CD14-positive monocyte (primary cell): Measurements from ENCODE around the gene TBC1D16. TPM values are rescaled to one million over a fixed set of nuclear protein-coding genes. Genes with fewer than 3 reads are reported as not detected.

Experiments
- DNase-seq, 3 donors: peaks; one replicate each; pipeline ENCODE4 v3.0.0-alpha.2; 2011 to 2022
- H2AFZ ChIP-seq: 2 replicates; pipeline ENCODE4 v1.6.0; 2012; ENCODE audit warnings: mild to moderate bottlenecking, low read depth, low read length, inconsistent platforms; ENCODE audit not compliant: insufficient read depth, poor library complexity, severe bottlenecking
- H3K27ac ChIP-seq, 2 donors: 1 replicate in 1 of 2; 2 replicates in 1 of 2; pipeline ENCODE4 v1.5.1; 2012 to 2013; ENCODE audit warnings: low read length in 2 of 2, control low read depth in 1 of 2, inconsistent platforms in 1 of 2, low read depth in 1 of 2, mild to moderate bottlenecking in 1 of 2
- H3K27me3 ChIP-seq, 2 donors: one replicate each; pipeline versions ENCODE4 v1.6.0 to v1.6.1; 2011 to 2013; ENCODE audit warnings: low read length in 2 of 2; ENCODE audit not compliant: control insufficient read depth in 2 of 2, insufficient read depth in 2 of 2
- H3K36me3 ChIP-seq, 2 donors: replicated peaks in 1 of 2; 1 replicate in 1 of 2; 2 replicates in 1 of 2; pipeline versions ENCODE4 v1.5.1 to v1.6.1; 2012 to 2013; ENCODE audit warnings: low read length in 2 of 2, control low read depth in 1 of 2, inconsistent platforms in 1 of 2, mild to moderate bottlenecking in 1 of 2; ENCODE audit not compliant: insufficient read depth in 2 of 2, control insufficient read depth in 1 of 2
- H3K4me1 ChIP-seq, 2 donors: 1 replicate in 1 of 2; 2 replicates in 1 of 2; pipeline versions ENCODE4 v1.5.1 to v1.6.1; 2012 to 2013; ENCODE audit warnings: low read length in 2 of 2, control low read depth in 1 of 2, inconsistent platforms in 1 of 2, mild to moderate bottlenecking in 1 of 2, moderate library complexity in 1 of 2; ENCODE audit not compliant: insufficient read depth in 2 of 2, control insufficient read depth in 1 of 2
- H3K4me2 ChIP-seq: replicated peaks from 2 replicates; pipeline ENCODE3; 2012; ENCODE audit warnings: low read length, moderate library complexity, mild to moderate bottlenecking; ENCODE audit not compliant: poor library complexity, severe bottlenecking; ENCODE audit errors: extremely low read depth
- H3K4me3 ChIP-seq, 3 experiments: fragments of 200-600 bp in 1 of 3; sonication (generic) in 1 of 3; replicated peaks in 1 of 3; 1 replicate in 2 of 3; 2 replicates in 1 of 3; pipeline ENCODE4 v1.5.1; 2011 to 2013; ENCODE audit warnings: low read length in 3 of 3, mild to moderate bottlenecking in 3 of 3, control low read depth in 2 of 3, low read depth in 2 of 3, inconsistent platforms in 1 of 3, moderate library complexity in 1 of 3
- H3K79me2 ChIP-seq: 2 replicates; pipeline ENCODE4 v1.6.0; 2012; ENCODE audit warnings: mild to moderate bottlenecking, control low read depth, inconsistent platforms, low read length, moderate library complexity; ENCODE audit not compliant: insufficient read depth
- H3K9ac ChIP-seq: 2 replicates; pipeline ENCODE4 v1.6.0; 2017; ENCODE audit warnings: low read length, mild to moderate bottlenecking; ENCODE audit not compliant: insufficient read depth, poor library complexity, severe bottlenecking
- H3K9me3 ChIP-seq, 2 donors: replicated peaks in 1 of 2; 1 replicate in 1 of 2; 2 replicates in 1 of 2; pipeline versions ENCODE4 v1.5.1 to v1.6.1; 2012 to 2013; ENCODE audit warnings: low read length in 2 of 2, control low read depth in 1 of 2; ENCODE audit not compliant: control insufficient read depth in 1 of 2, insufficient read depth in 1 of 2
- H4K20me1 ChIP-seq: 2 replicates; pipeline ENCODE4 v1.6.0; 2012; ENCODE audit warnings: mild to moderate bottlenecking, low read length, control low read depth, moderate library complexity; ENCODE audit not compliant: insufficient read depth
- H3K27ac Mint-ChIP-seq, 7 donors: one replicate each; pipeline ENCODE4 v1.8.0; 2020; ENCODE audit warnings: mild to moderate bottlenecking in 7 of 7, mixed read lengths in 7 of 7, moderate library complexity in 6 of 7, inconsistent platforms in 2 of 7
- H3K27me3 Mint-ChIP-seq, 3 donors: one replicate each; pipeline ENCODE4 v1.8.0; 2021 to 2022; ENCODE audit warnings: low read depth in 3 of 3, mild to moderate bottlenecking in 3 of 3, mixed read lengths in 3 of 3, moderate library complexity in 3 of 3, inconsistent platforms in 1 of 3
- H3K36me3 Mint-ChIP-seq, 2 donors: one replicate each; pipeline ENCODE4 v1.8.0; 2020; ENCODE audit warnings: mixed read lengths in 2 of 2, inconsistent platforms in 1 of 2, mild to moderate bottlenecking in 1 of 2
- H3K4me1 Mint-ChIP-seq: one replicate; pipeline ENCODE4 v1.8.0; 2020; ENCODE audit warnings: mild to moderate bottlenecking, mixed read lengths
- H3K4me3 Mint-ChIP-seq, 2 donors: one replicate each; pipeline ENCODE4 v1.8.0; 2020; ENCODE audit warnings: mild to moderate bottlenecking in 2 of 2, mixed read lengths in 2 of 2, moderate library complexity in 1 of 2
- H3K9me3 Mint-ChIP-seq, 7 donors: one replicate each; pipeline ENCODE4 v1.8.0; 2020 to 2022; ENCODE audit warnings: mixed read lengths in 7 of 7, mild to moderate bottlenecking in 6 of 7, moderate library complexity in 6 of 7, inconsistent platforms in 2 of 7
- WGBS: methylation state at CpG from one replicate; pipeline ENCODE4 v1.1.5; 2013; ENCODE audit warnings: missing lambda C conversion rate; ENCODE audit not compliant: insufficient coverage; 5-methylcytosine and 5-hydroxymethylcytosine counted together
- intact Hi-C, 2 donors: fragments of 100-400 bp; cut with micrococcal nuclease; formaldehyde crosslinking; loops; one replicate each; pipeline versions ENCODE4 v1.15.0 to v1.15.1; 2023
- polyA plus RNA-seq, 3 donors: library from polyadenylated mRNA; depleted of rRNA in 1 of 3; unstranded in 2 of 3; stranded (reverse) in 1 of 3; fragments of 300-500 nt in 2 of 3; fragments of >200 nt in 1 of 3; fragmentation: Illumina TruSeq in 2 of 3; gene quantifications; 1 replicate in 2 of 3; 2 replicates in 1 of 3; pipeline ENCODE4 v1.2.3, GENCODE V29; 2012 to 2021
- TF ChIP-seq, protein P1 (sequence below): fragments of 200-600 bp; IDR thresholded peaks from one replicate; pipeline ENCODE4 v1.8.0; 2022; ENCODE audit warnings: antibody characterized with exemption, mild to moderate bottlenecking

TBC1D16 gene
- polyA plus RNA-seq, 3 donors, result 0.11 to 0.53 (median 0.27) TPM

GRCh38 chr17:80002070-80002641 lies 33.5 kb downstream of the TBC1D16 start:
- Mint-ChIP-seq H3K27me3 (peaks cover 2 to 9% (median 3%) of the 10 kb centered on the region in 3 donors), H3K27ac (no peak overlapping the region), H3K4me1 (peaks cover 18% of the 10 kb centered on the region), H3K9me3 (peaks cover 0 to 5% (median 0%) of the 10 kb centered on the region in 7 donors), H3K4me3 (no peak overlapping the region), H3K36me3 (peaks cover 0 to 3% of the 10 kb centered on the region in 2 donors)
- intact Hi-C loops, result no loop called here
- Histone ChIP-seq H3K79me2 (no peaks in the 10 kb centered on the region), H2AFZ (no peak overlapping the region), H3K9me3 (peaks cover 0 to 3% of the 10 kb centered on the region in 2 donors), H3K4me1 (peaks cover 19 to 23% of the 10 kb centered on the region in 2 donors), H3K27ac (no peak overlapping the region), H3K4me2 (no peak overlapping the region), H3K4me3 (no peak overlapping the region), H3K36me3 (no peaks in the 10 kb centered on the region), H3K27me3 (no peaks in the 10 kb centered on the region), H4K20me1 (no peaks in the 10 kb centered on the region), H3K9ac (no peak overlapping the region)
- no peak for DNase-seq
- 97% methylated on average over 12 of the region's 26 CpGs for WGBS
- TF ChIP-seq, protein P1, sequence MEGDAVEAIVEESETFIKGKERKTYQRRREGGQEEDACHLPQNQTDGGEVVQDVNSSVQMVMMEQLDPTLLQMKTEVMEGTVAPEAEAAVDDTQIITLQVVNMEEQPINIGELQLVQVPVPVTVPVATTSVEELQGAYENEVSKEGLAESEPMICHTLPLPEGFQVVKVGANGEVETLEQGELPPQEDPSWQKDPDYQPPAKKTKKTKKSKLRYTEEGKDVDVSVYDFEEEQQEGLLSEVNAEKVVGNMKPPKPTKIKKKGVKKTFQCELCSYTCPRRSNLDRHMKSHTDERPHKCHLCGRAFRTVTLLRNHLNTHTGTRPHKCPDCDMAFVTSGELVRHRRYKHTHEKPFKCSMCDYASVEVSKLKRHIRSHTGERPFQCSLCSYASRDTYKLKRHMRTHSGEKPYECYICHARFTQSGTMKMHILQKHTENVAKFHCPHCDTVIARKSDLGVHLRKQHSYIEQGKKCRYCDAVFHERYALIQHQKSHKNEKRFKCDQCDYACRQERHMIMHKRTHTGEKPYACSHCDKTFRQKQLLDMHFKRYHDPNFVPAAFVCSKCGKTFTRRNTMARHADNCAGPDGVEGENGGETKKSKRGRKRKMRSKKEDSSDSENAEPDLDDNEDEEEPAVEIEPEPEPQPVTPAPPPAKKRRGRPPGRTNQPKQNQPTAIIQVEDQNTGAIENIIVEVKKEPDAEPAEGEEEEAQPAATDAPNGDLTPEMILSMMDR, result no peak

- Histone ChIP-seq H2AFZ (no peak overlapping the region), H3K4me2 (no peak overlapping the region), H3K9ac (no peak overlapping the region), H3K4me1 (peaks cover 29 to 32% of the 10 kb centered on the region in 2 donors), H3K36me3 (no peaks in the 10 kb centered on the region), H3K9me3 (peaks cover 0 to 3% of the 10 kb centered on the region in 2 donors), H3K4me3 (no peak overlapping the region), H3K27me3 (no peaks in the 10 kb centered on the region), H4K20me1 (no peaks in the 10 kb centered on the region), H3K27ac (no peak overlapping the region), H3K79me2 (no peaks in the 10 kb centered on the region)
- Mint-ChIP-seq H3K4me1 (peaks cover 27% of the 10 kb centered on the region), H3K27me3 (peaks cover 1 to 9% (median 2%) of the 10 kb centered on the region in 3 donors), H3K27ac (no peak overlapping the region), H3K9me3 (peaks cover 0 to 5% (median 0%) of the 10 kb centered on the region in 7 donors), H3K36me3 (peaks cover 0 to 3% of the 10 kb centered on the region in 2 donors), H3K4me3 (no peak overlapping the region)
- WGBS, result 92% methylated on average over 11 of the region's 29 CpGs
- no peak for DNase-seq
- TF ChIP-seq, protein P1, result no peak
- intact Hi-C loops, result no loop called here
These were observed 34.5 kb downstream of the TBC1D16 start for GRCh38 chr17:80000981-80001775.
